Keratinocyte (primary cell): ENCODE measurements around the gene BHLHE40. TPM values are rescaled to one million over a fixed set of nuclear protein-coding genes. Genes with fewer than 3 reads are reported as not detected.

Experiments
- DNase-seq: peaks from one replicate; pipeline ENCODE4 v3.0.0-alpha.2; 2011; ENCODE audit warnings: low read depth, missing footprints, low spot score
- FAIRE-seq: peaks from 2 replicates; lab custom pipeline; 2011; peaks lifted over from hg19 to GRCh38; lab: Jason Lieb, UNC
- H2AFZ ChIP-seq: 2 replicates; pipeline ENCODE4 v1.6.0; 2012; ENCODE audit warnings: low read length, control low read depth, inconsistent platforms; ENCODE audit not compliant: control insufficient read depth
- H3K27ac ChIP-seq: 2 replicates; pipeline ENCODE4 v1.5.1; 2011; ENCODE audit warnings: low read length; ENCODE audit not compliant: control insufficient read depth, insufficient read depth
- H3K27me3 ChIP-seq: 3 replicates; pipeline ENCODE4 v1.6.0; 2011; ENCODE audit warnings: low read length; ENCODE audit not compliant: control insufficient read depth, insufficient read depth; ENCODE audit errors: extremely low read depth
- H3K36me3 ChIP-seq, 2 experiments: 2 replicates in 1 of 2; 3 replicates in 1 of 2; pipeline ENCODE4 v1.5.1; 2011; ENCODE audit warnings: low read length in 2 of 2, mild to moderate bottlenecking in 1 of 2; ENCODE audit not compliant: control insufficient read depth in 2 of 2, insufficient read depth in 2 of 2; ENCODE audit errors: extremely low read depth in 1 of 2
- H3K4me1 ChIP-seq: 3 replicates; pipeline ENCODE4 v1.5.1; 2011; ENCODE audit warnings: low read length; ENCODE audit not compliant: control insufficient read depth, insufficient read depth; ENCODE audit errors: extremely low read depth
- H3K4me2 ChIP-seq: 3 replicates; pipeline ENCODE4 v1.6.0; 2011; ENCODE audit warnings: low read depth, low read length; ENCODE audit not compliant: control insufficient read depth, insufficient read depth; ENCODE audit errors: extremely low read depth
- H3K4me3 ChIP-seq, 3 experiments: fragments of 200-600 bp in 1 of 3; sonication (generic) in 1 of 3; 2 replicates in 2 of 3; 3 replicates in 1 of 3; pipeline ENCODE4 v1.5.1; 2011 to 2016; ENCODE audit warnings: low read length in 3 of 3, mild to moderate bottlenecking in 3 of 3, control low read depth in 2 of 3, inconsistent platforms in 1 of 3, low read depth in 1 of 3, mixed read lengths in 1 of 3, mixed run types in 1 of 3, moderate library complexity in 1 of 3; ENCODE audit not compliant: control insufficient read depth in 2 of 3, insufficient read depth in 2 of 3; ENCODE audit errors: extremely low read depth in 1 of 3
- H3K79me2 ChIP-seq: 2 replicates; pipeline ENCODE4 v1.6.0; 2012; ENCODE audit warnings: low read length; ENCODE audit not compliant: control insufficient read depth, insufficient read depth
- H3K9ac ChIP-seq: 3 replicates; pipeline ENCODE4 v1.6.0; 2011; ENCODE audit warnings: low read length; ENCODE audit not compliant: control insufficient read depth, insufficient read depth; ENCODE audit errors: extremely low read depth
- H3K9me1 ChIP-seq: 3 replicates; pipeline ENCODE4 v1.6.0; 2011; ENCODE audit warnings: low read length; ENCODE audit not compliant: control insufficient read depth, insufficient read depth; ENCODE audit errors: extremely low read depth
- H3K9me3 ChIP-seq: 2 replicates; pipeline ENCODE4 v1.5.1; 2012; ENCODE audit warnings: low read depth, low read length; ENCODE audit not compliant: control insufficient read depth
- H4K20me1 ChIP-seq: 3 replicates; pipeline ENCODE4 v1.6.0; 2011; ENCODE audit warnings: low read length; ENCODE audit not compliant: control insufficient read depth, insufficient read depth; ENCODE audit errors: extremely low read depth
- CTCF ChIP-seq, 3 experiments: IDR thresholded peaks in 1 of 3; conservative IDR thresholded peaks in 1 of 3; optimal IDR thresholded peaks in 1 of 3; 2 replicates in 2 of 3; 3 replicates in 1 of 3; pipeline versions ENCODE3 to v1.5.1; 2011; ENCODE audit warnings: low read length in 3 of 3, mild to moderate bottlenecking in 3 of 3, moderate library complexity in 2 of 3, control low read depth in 1 of 3, inconsistent platforms in 1 of 3; ENCODE audit not compliant: insufficient read depth in 2 of 3; ENCODE audit errors: extremely low read depth in 1 of 3
- EZH2 ChIP-seq: IDR thresholded peaks from one replicate; pipeline ENCODE4 v1.6.1; 2012; ENCODE audit warnings: inconsistent platforms, mild to moderate bottlenecking, low read length, moderate library complexity
- dilution Hi-C: fragments of 300-500 bp; cut with MboI; formaldehyde crosslinking; loops from one replicate; pipeline ENCODE4 v1.7.0; 2020; ENCODE audit warnings: low sequenced_read_pairs; ENCODE audit not compliant: extremely low pct_ligation_motif_present
- polyA plus RNA-seq, 5 experiments: library from polyadenylated mRNA; depleted of rRNA in 3 of 5; stranded (reverse) in 3 of 5; stranded (forward) in 1 of 5; unstranded in 1 of 5; fragments of >200 nt; gene quantifications; 1 replicate in 1 of 5; 2 replicates in 3 of 5; 3 replicates in 1 of 5; pipeline versions ENCODE4 v1.2.1 to v1.2.3, GENCODE V29; 2011 to 2012; ENCODE audit warnings: missing spikeins in 2 of 5, low read depth in 1 of 5, low replicate concordance in 1 of 5

BHLHE40 gene
- polyA plus RNA-seq, 1 donor (not counting 4 experiments of a cell fraction or from before 2014, with no cell fraction given): 95.7 TPM

- no peak overlapping the region for H3K9ac ChIP-seq
- no peaks in the 10 kb centered on the region for H4K20me1 ChIP-seq
- FAIRE-seq (no peak), DNase-seq (no peak)
- H3K27ac ChIP-seq: no peak overlapping the region
- H3K79me2 ChIP-seq: no peaks in the 10 kb centered on the region
- H3K9me1 ChIP-seq: no peaks in the 10 kb centered on the region
- H3K9me3 ChIP-seq: no peaks in the 10 kb centered on the region
- no peaks in the 10 kb centered on the region for H3K36me3 ChIP-seq
- no peak overlapping the region for H3K4me2 ChIP-seq
- dilution Hi-C loops: no loop called here
- no peaks in the 10 kb centered on the region for H3K27me3 ChIP-seq
- peaks cover 68% of the 10 kb centered on the region for H3K4me1 ChIP-seq
- no peak overlapping the region for H2AFZ ChIP-seq
- TF ChIP-seq EZH2: no peak
- TF ChIP-seq CTCF (optimal IDR thresholded peaks at IDR 0.05 in 1 of 3, IDR thresholded peaks at IDR 0.05 in 1 of 3, conservative IDR thresholded peaks at IDR 0.05 in 1 of 3; ENCODE audit: extremely low read depth in 1 of 3, insufficient read depth in 2 of 3, low read length in 3 of 3): no peak
- H3K4me3 ChIP-seq: no peak overlapping the region
Observed at GRCh38 chr3:5014391-5014790, 35.2 kb downstream of the BHLHE40 start.

- H3K4me2 ChIP-seq: no peak overlapping the region
- no peaks in the 10 kb centered on the region for H3K9me3 ChIP-seq
- H3K9ac ChIP-seq: no peak overlapping the region
- H3K4me1 ChIP-seq: peaks cover 75% of the 10 kb centered on the region
- H3K4me3 ChIP-seq: no peak overlapping the region
- no peaks in the 10 kb centered on the region for H3K79me2 ChIP-seq
- no peaks in the 10 kb centered on the region for H3K27me3 ChIP-seq
- no peak overlapping the region for H3K27ac ChIP-seq
- DNase-seq (no peak), FAIRE-seq (no peak)
- TF ChIP-seq CTCF (optimal IDR thresholded peaks at IDR 0.05 in 1 of 3, IDR thresholded peaks at IDR 0.05 in 1 of 3, conservative IDR thresholded peaks at IDR 0.05 in 1 of 3; ENCODE audit: extremely low read depth in 1 of 3, insufficient read depth in 2 of 3, low read length in 3 of 3) (no peak), EZH2 (no peak)
- dilution Hi-C loops: no loop called here
- no peaks in the 10 kb centered on the region for H3K36me3 ChIP-seq
- H3K9me1 ChIP-seq: no peaks in the 10 kb centered on the region
- H4K20me1 ChIP-seq: no peaks in the 10 kb centered on the region
- H2AFZ ChIP-seq: no peak overlapping the region
Observed at GRCh38 chr3:5015056-5015455, 35.8 kb downstream of the BHLHE40 start.
